K562 (cell line): ENCODE measurements around the gene CD151. TPM values are rescaled to one million over a fixed set of nuclear protein-coding genes. Genes with fewer than 3 reads are reported as not detected.

ENCODE experiments used
- ATAC-seq: fragments of 200-7000 bp; cut with Tn5 transposase; 3 replicates; pipeline ENCODE4 v1.9.1; 2020; ENCODE audit warnings: moderate library complexity
- BruUV-seq: library from RNA; stranded (reverse); fragments of 400-500 nt; replicated peaks from 2 replicates; lab custom pipeline; 2021; lab: Mats Ljungman, UMichigan
- CTCF ChIA-PET: fragments of 300-600 bp; formaldehyde crosslinking; extraction: SDS; loops from one replicate; lab custom pipeline; 2021; ENCODE audit warnings: low intra/inter-chr PET ratio; lab: Yijun Ruan, JAX
- POLR2A ChIA-PET: fragments of 300-600, 350-650 bp; sonication (Branson Sonifier 250); formaldehyde crosslinking; extraction: SDS; loops from one replicate; lab custom pipeline; 2021; ENCODE audit warnings: antibody characterized with exemption, inconsistent platforms; lab: Yijun Ruan, JAX
- DNase-seq, 4 experiments: peaks; one replicate each; pipeline versions ENCODE4 v3.0.0 to v3.0.0-alpha.2; 2011 to 2018; ENCODE audit warnings: low spot score in 3 of 4, mixed read lengths in 3 of 4; ENCODE audit errors: extremely low read depth in 1 of 4
- FAIRE-seq: peaks from 2 replicates; lab custom pipeline; 2011; peaks lifted over from hg19 to GRCh38; lab: Jason Lieb, UNC
- H2AFZ ChIP-seq: 2 replicates; pipeline ENCODE4 v1.6.0; 2011; ENCODE audit warnings: low read depth, low read length, control low read depth, inconsistent platforms
- H3K27ac ChIP-seq: fragments of 200-600 bp; 3 replicates; pipeline ENCODE4 v1.8.0; 2011; ENCODE audit warnings: low read depth, mild to moderate bottlenecking, control low read depth, inconsistent platforms, low read length, moderate library complexity, mixed read lengths; ENCODE audit errors: extremely low read depth
- H3K27me3 ChIP-seq, 2 experiments: fragments of 300-600 bp in 1 of 2; 2 replicates in 1 of 2; 3 replicates in 1 of 2; pipeline versions ENCODE4 v1.6.0 to v1.8.0; 2011; ENCODE audit warnings: inconsistent platforms in 2 of 2, low read length in 2 of 2, mild to moderate bottlenecking in 1 of 2, mixed read lengths in 1 of 2, moderate library complexity in 1 of 2; ENCODE audit not compliant: control insufficient read depth in 2 of 2, insufficient read depth in 2 of 2
- H3K36me3 ChIP-seq: fragments of 300-600 bp; 3 replicates; pipeline ENCODE4 v1.8.0; 2011; ENCODE audit warnings: mild to moderate bottlenecking, low read length, inconsistent platforms; ENCODE audit not compliant: control insufficient read depth, insufficient read depth
- H3K4me1 ChIP-seq, 2 experiments: fragments of 200-600 bp in 1 of 2; replicated peaks in 1 of 2; 2 replicates in 1 of 2; 3 replicates in 1 of 2; pipeline versions ENCODE4 v1.5.1 to v1.8.0; 2011; ENCODE audit warnings: inconsistent platforms in 2 of 2, low read length in 2 of 2, mild to moderate bottlenecking in 1 of 2, mixed read lengths in 1 of 2, moderate library complexity in 1 of 2; ENCODE audit not compliant: control insufficient read depth in 2 of 2, insufficient read depth in 2 of 2
- H3K4me2 ChIP-seq: 2 replicates; pipeline ENCODE4 v1.6.1; 2011; ENCODE audit warnings: low read length, control low read depth, inconsistent platforms, mixed read lengths; ENCODE audit not compliant: insufficient read depth
- H3K4me3 ChIP-seq: fragments of 200-600 bp; sonication (generic), shearing (Covaris generic); 2 replicates; pipeline ENCODE4 v1.5.1; 2016; ENCODE audit warnings: control low read depth, inconsistent platforms
- H3K79me2 ChIP-seq: fragments of 200-600 bp; 3 replicates; pipeline ENCODE4 v1.8.0; 2011; ENCODE audit warnings: low read length, inconsistent platforms; ENCODE audit not compliant: control insufficient read depth, insufficient read depth
- H3K9ac ChIP-seq, 2 experiments: 2 replicates each; pipeline versions ENCODE4 v1.6.0 to v1.6.1; 2011; ENCODE audit warnings: low read depth in 2 of 2, low read length in 2 of 2, control low read depth in 1 of 2, inconsistent platforms in 1 of 2, mild to moderate bottlenecking in 1 of 2, mixed read lengths in 1 of 2; ENCODE audit not compliant: insufficient read depth in 1 of 2
- H3K9me1 ChIP-seq: one replicate; pipeline ENCODE4 v1.6.0; 2011; ENCODE audit warnings: inconsistent platforms, mild to moderate bottlenecking, low read length, moderate library complexity; ENCODE audit not compliant: control insufficient read depth, insufficient read depth
- H3K9me3 ChIP-seq: replicated peaks from 2 replicates; pipeline ENCODE4 v1.5.1; 2011; ENCODE audit warnings: low read depth, low read length, inconsistent platforms; ENCODE audit not compliant: control insufficient read depth, insufficient read depth
- H4K20me1 ChIP-seq: replicated peaks from 2 replicates; pipeline ENCODE4 v1.6.1; 2011; ENCODE audit warnings: low read length, inconsistent platforms, mixed read lengths; ENCODE audit not compliant: control insufficient read depth, insufficient read depth
- CXXC5 ChIP-seq: fragments of 250-450 bp; sonication (Bioruptor Pico); IDR thresholded peaks from 2 replicates; pipeline ENCODE4 v1.8.0; 2022; ENCODE audit warnings: inconsistent platforms, mild to moderate bottlenecking, moderate library complexity
- HMG20A ChIP-seq: fragments of 450-650 bp; formaldehyde crosslinking; conservative IDR thresholded peaks from 2 replicates; pipeline ENCODE4 v1.4.0; 2020; ENCODE audit warnings: mild to moderate bottlenecking, mixed read lengths
- ILK ChIP-seq: fragments of 450-650 bp; IDR thresholded peaks from 2 replicates; pipeline ENCODE4 v1.6.1; 2016; ENCODE audit warnings: missing genetic modification characterization, low read depth, mild to moderate bottlenecking, missing compliant biosample characterization, moderate library complexity, borderline replicate concordance
- KLF1 ChIP-seq: fragments of 450-650 bp; IDR thresholded peaks from 2 replicates; pipeline ENCODE4 v1.6.1; 2016; ENCODE audit warnings: missing genetic modification characterization, missing compliant biosample characterization
- MITF ChIP-seq: IDR thresholded peaks from 2 replicates; pipeline ENCODE4 v1.6.1; 2014; ENCODE audit warnings: antibody characterized with exemption
- MYC ChIP-seq, 2 experiments: fragments of 250-450 bp in 1 of 2; sonication (Bioruptor Pico) in 1 of 2; IDR thresholded peaks; 2 replicates each; pipeline versions ENCODE4 v1.5.1 to v1.6.1; 2012 to 2021; ENCODE audit warnings: low read depth in 2 of 2, borderline replicate concordance in 1 of 2, improper control_type of control experiment in 1 of 2, low read length in 1 of 2, mild to moderate bottlenecking in 1 of 2, moderate library complexity in 1 of 2
- NFIC ChIP-seq: fragments of 450-650 bp; IDR thresholded peaks from 2 replicates; pipeline ENCODE4 v1.6.1; 2017; ENCODE audit warnings: mild to moderate bottlenecking, inconsistent platforms
- NONO ChIP-seq, 2 experiments: fragments of 200-400 bp in 1 of 2; fragments of 450-650 bp in 1 of 2; formaldehyde crosslinking in 1 of 2; IDR thresholded peaks; 2 replicates each; pipeline ENCODE4 v1.6.1; 2017; ENCODE audit warnings: low read depth in 2 of 2, mild to moderate bottlenecking in 2 of 2, moderate library complexity in 2 of 2, low read length in 1 of 2
- POLR2AphosphoS5 ChIP-seq: IDR thresholded peaks from 2 replicates; pipeline ENCODE4 v1.6.1; 2011; ENCODE audit warnings: mild to moderate bottlenecking, low read depth, low read length, moderate library complexity; ENCODE audit not compliant: control insufficient read depth, insufficient read depth
- POLR2G ChIP-seq: fragments of 200-400 bp; formaldehyde crosslinking; IDR thresholded peaks from 2 replicates; pipeline ENCODE4 v1.6.1; 2017; ENCODE audit warnings: low read depth, mild to moderate bottlenecking, antibody characterized with exemption, low read length, moderate library complexity
- PTBP1 ChIP-seq: fragments of 200-400 bp; formaldehyde crosslinking; IDR thresholded peaks from 2 replicates; pipeline ENCODE4 v1.6.1; 2017; ENCODE audit warnings: low read depth, low read length
- RBFOX2 ChIP-seq: fragments of 200-400 bp; formaldehyde crosslinking; IDR thresholded peaks from 2 replicates; pipeline ENCODE4 v1.6.1; 2017; ENCODE audit warnings: low read depth, mild to moderate bottlenecking, low read length, moderate library complexity
- RBM15 ChIP-seq: fragments of 200-400 bp; formaldehyde crosslinking; IDR thresholded peaks from 2 replicates; pipeline ENCODE4 v1.6.1; 2018; ENCODE audit warnings: mild to moderate bottlenecking, low read length, moderate library complexity; ENCODE audit not compliant: insufficient read depth
- UBTF ChIP-seq, 2 experiments: IDR thresholded peaks; 2 replicates each; pipeline ENCODE4 v1.6.1; 2012; ENCODE audit warnings: improper control_type of control experiment in 2 of 2, low read depth in 2 of 2, low read length in 2 of 2, borderline replicate concordance in 1 of 2
- ZBTB7A ChIP-seq: IDR thresholded peaks from 2 replicates; pipeline ENCODE4 v1.6.1; 2011; ENCODE audit warnings: low read depth, mild to moderate bottlenecking, low read length, moderate library complexity, borderline replicate concordance; ENCODE audit not compliant: control insufficient read depth
- ZFX ChIP-seq: sonication (generic); formaldehyde crosslinking; IDR thresholded peaks from 2 replicates; pipeline ENCODE4 v1.8.0; 2022; ENCODE audit warnings: mild to moderate bottlenecking, missing genetic modification reagents, moderate library complexity
- ZNF561 ChIP-seq: fragments of 450-650 bp; formaldehyde crosslinking; conservative IDR thresholded peaks from 2 replicates; pipeline ENCODE4 v1.4.0; 2020; ENCODE audit warnings: mild to moderate bottlenecking, moderate library complexity
- whole genome bisulfite sequencing: fragments of 100-300 bp; shearing (Covaris generic); methylation state at CpG from one replicate; pipeline ENCODE4 v1.1.6; 2016; ENCODE audit warnings: low coverage, mixed read lengths; ENCODE audit not compliant: insufficient coverage; ENCODE audit errors: missing lambda C conversion rate; 5-methylcytosine and 5-hydroxymethylcytosine counted together
- in situ Hi-C: fragments of 300-500 bp; cut with MboI; formaldehyde crosslinking; loops from 4 replicates; pipeline ENCODE4 v1.15.0; 2018; ENCODE audit warnings: inconsistent platforms, mixed read lengths
- intact Hi-C: fragments of 100-400 bp; cut with micrococcal nuclease; formaldehyde crosslinking; loops from 2 replicates; pipeline ENCODE4 v1.14.2; 2022
- polyA plus RNA-seq, 8 experiments: library from polyadenylated mRNA; depleted of rRNA in 4 of 8; stranded (reverse) in 5 of 8; unstranded in 3 of 8; fragments of >200 nt; fragmentation: Nextera tagmentation in 2 of 8; fragmentation: Illumina TruSeq in 1 of 8; extraction: Ambion mirVana in 2 of 8; extraction: Trizol in 1 of 8; gene quantifications; 2 replicates each; pipeline versions ENCODE4 v1.2.1 to v1.2.3, GENCODE V29; 2011 to 2014; ENCODE audit warnings: inconsistent platforms in 1 of 8, missing spikeins in 1 of 8
- total RNA-seq, 7 experiments: library from RNA; depleted of rRNA in 6 of 7; stranded (reverse); fragments of >200 nt in 6 of 7; fragmentation: Illumina TruSeq in 2 of 7; extraction: Trizol in 2 of 7; gene quantifications; 2 replicates each; pipeline versions ENCODE4 v1.2.1 to v1.2.3, GENCODE V29; 2011 to 2021; ENCODE audit warnings: low replicate concordance in 1 of 7

Gene CD151
- total and polyA plus RNA-seq, 9 of the 15 experiments (the other 6 are each of a cell fraction or from before 2014, with no cell fraction given) = 2.3 to 187 (median 140) TPM

- WGBS = 28% methylated on average over 17 of the region's 20 CpGs
- ChIA-PET CTCF (no interaction called here), POLR2A (interaction anchor here (0.7 to 1.1 kb wide), 2 partner anchors 14 to 20 kb away, joined by 4 to 6 read pairs; partner anchors contain the start of genes POLR2L and TSPAN4)
- Histone ChIP-seq H3K27me3 (no peaks in the 10 kb centered on the region), H3K4me3 (no peak overlapping the region), H3K27ac (no peak overlapping the region), H3K79me2 (no peaks in the 10 kb centered on the region), H2AFZ (no peak overlapping the region), H3K36me3 (peaks cover 5% of the 10 kb centered on the region; the same call in 1 of the 3 replicates), H4K20me1 (peaks cover 20% of the 10 kb centered on the region), H3K9me1 (peaks cover 5% of the 10 kb centered on the region), H3K4me1 (peaks cover 14 to 95% of the 10 kb centered on the region in 2 experiments), H3K4me2 (peak overlapping the region; percentile 27), H3K9me3 (no peaks in the 10 kb centered on the region), H3K9ac (peak overlapping the region in 1 of 2 experiments; percentile 33; a peak in 2 of 4 replicates)
- FAIRE-seq (peak; percentile 90), DNase-seq (peak; percentile 84 to 88 (median 85)), ATAC-seq (peak; percentile 87)
- intact Hi-C loops = no loop called here
- no TSS peak for BruUV-seq
- in situ Hi-C loops = no loop called here
- no peak for TF ChIP-seq ZNF561 (CRISPR knock-in tag)
- 0 out of 2 replicates have a peak, but pooled peaks have one; percentile 38 for TF ChIP-seq CXXC5 (CRISPR knock-in tag)
- TF ChIP-seq PTBP1 = 0 out of 2 replicates have a peak, but pooled peaks have one; percentile 9
- peak; percentile 32; the same call in 1 of the 2 replicates for TF ChIP-seq RBFOX2
- no peak for TF ChIP-seq ILK (tag)
- peak in 1 of 2 experiments; percentile 16; a peak in 1 of 4 replicates for TF ChIP-seq NONO (IDR thresholded peaks at IDR 0.05; ENCODE audit: low read depth in 2 of 2, low read length in 1 of 2)
- TF ChIP-seq MITF = no peak
- no peak for TF ChIP-seq UBTF (IDR thresholded peaks at IDR 0.05; ENCODE audit: borderline replicate concordance in 1 of 2, low read depth in 2 of 2, low read length in 2 of 2)
- no peak for TF ChIP-seq RBM15
- 0 out of 2 replicates have a peak, but pooled peaks have one; percentile 20 for TF ChIP-seq ZBTB7A
- no peak for TF ChIP-seq MYC (IDR thresholded peaks at IDR 0.05; ENCODE audit: low read depth, low read length)
- TF ChIP-seq MYC (CRISPR knock-in tag; IDR thresholded peaks at IDR 0.05; ENCODE audit: borderline replicate concordance, low read depth) = 0 out of 2 replicates have a peak, but pooled peaks have one; percentile 31
- TF ChIP-seq POLR2AphosphoS5 = no peak
- no peak for TF ChIP-seq HMG20A
- peak; percentile 97 for TF ChIP-seq NFIC
- peak; percentile 93 for TF ChIP-seq KLF1
- TF ChIP-seq ZFX (CRISPR knock-in tag) = 0 out of 2 replicates have a peak, but pooled peaks have one; percentile 11
- TF ChIP-seq POLR2G = peak; percentile 76
These were observed 29.4 kb downstream of the CD151 start for GRCh38 chr11:862081-862661.
